Stimulated activated CD8-positive, alpha-beta memory T cell treated with anti-CD3 and anti-CD28 coated beads, Interleukin-12 subunit alpha, Interleukin-12 subunit beta, amount 100 ng/mL, for 1 hour (primary cell): Measurements from ENCODE around the gene P2RY12.

Experiments
- DNase-seq: peaks from one replicate; pipeline ENCODE4 v3.0.0-alpha.2; 2020; ENCODE audit warnings: low read depth

P2RY12 gene

GRCh38 chr3:151307131-151307530, 77.4 kb downstream of the P2RY12 start:
- DNase-seq: no peak

- no peak for DNase-seq
Observed at GRCh38 chr3:151306168-151306810, 78.3 kb downstream of the P2RY12 start.

GRCh38 chr3:151305775-151306151, 78.8 kb downstream of the P2RY12 start:
- no peak for DNase-seq

GRCh38 chr3:151305060-151305774, 79.3 kb downstream of the P2RY12 start:
- DNase-seq: no peak

- no peak for DNase-seq
Observed at GRCh38 chr3:151303751-151304150, 80.8 kb downstream of the P2RY12 start.

- DNase-seq: no peak
Observed at GRCh38 chr3:151301787-151302186, 82.8 kb downstream of the P2RY12 start.

GRCh38 chr3:151300539-151300938, 84.0 kb downstream of the P2RY12 start:
- no peak for DNase-seq

GRCh38 chr3:151299006-151299405, 85.5 kb downstream of the P2RY12 start:
- no peak for DNase-seq

- DNase-seq: no peak
Observed at GRCh38 chr3:151297429-151297828, 87.1 kb downstream of the P2RY12 start.

- DNase-seq: no peak
Observed at GRCh38 chr3:151296226-151296625, 88.3 kb downstream of the P2RY12 start.

GRCh38 chr3:151293127-151293526, 91.4 kb downstream of the P2RY12 start:
- DNase-seq: no peak

GRCh38 chr3:151290673-151291072, 93.9 kb downstream of the P2RY12 start:
- no peak for DNase-seq

GRCh38 chr3:151289445-151289844, 95.1 kb downstream of the P2RY12 start:
- DNase-seq: no peak
